ENCODE measurements around the gene CHRNA9.

DNA sequence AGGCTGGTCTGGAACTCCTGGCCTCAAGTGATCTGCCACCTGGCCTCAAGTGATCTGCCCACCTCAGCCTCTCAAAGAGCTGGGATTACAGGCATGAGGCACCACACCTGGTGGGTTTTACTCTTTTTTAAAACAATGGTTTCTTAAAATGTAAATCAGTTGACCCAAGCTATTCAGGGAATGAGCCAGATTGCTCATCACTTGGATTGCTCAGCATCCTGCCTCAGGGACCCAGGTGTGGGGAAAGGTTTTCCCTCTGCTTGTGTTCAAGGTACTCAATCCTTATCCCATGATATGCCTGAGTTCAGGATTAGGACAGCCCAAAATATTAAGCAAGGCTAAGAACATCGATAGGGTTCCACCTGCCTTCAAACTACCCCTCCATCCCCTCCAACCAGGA is 67.4 kb downstream of the CHRNA9 start:
- no peak for TF ChIP-seq CTCF (IDR thresholded peaks at IDR 0.05; ENCODE audit: poor library complexity)
- no peak for TF ChIP-seq EZH2 (IDR thresholded peaks at IDR 0.05; ENCODE audit: borderline replicate concordance)
